SK-N-SH treated with all-trans-retinoic acid at 6 μM for 48 hours (cell line): ENCODE results near the gene MBNL2.

Experiments used
- ATAC-seq: fragments of 200-7000 bp; cut with Tn5 transposase; 3 replicates; pipeline ENCODE4 v1.9.1; 2020; ENCODE audit warnings: mild to moderate bottlenecking, moderate library complexity
- ARNTL ChIP-seq: fragments of 450-650 bp; formaldehyde crosslinking; IDR thresholded peaks from 2 replicates; pipeline ENCODE4 v1.5.0; 2020; ENCODE audit warnings: low read depth, mild to moderate bottlenecking, moderate library complexity, borderline replicate concordance
- CREB5 ChIP-seq: fragments of 250-450 bp; sonication (Bioruptor Pico); IDR thresholded peaks from 2 replicates; pipeline ENCODE4 v1.5.1; 2020; ENCODE audit warnings: low read depth, mild to moderate bottlenecking, moderate library complexity
- CSDC2 ChIP-seq: fragments of 250-450 bp; sonication (Bioruptor Pico); IDR thresholded peaks from 2 replicates; pipeline ENCODE4 v1.5.0; 2020; ENCODE audit warnings: mild to moderate bottlenecking, moderate library complexity
- ESRRG ChIP-seq: fragments of 250-450 bp; sonication (Bioruptor Pico); IDR thresholded peaks from 2 replicates; pipeline ENCODE4 v1.6.1; 2021; ENCODE audit warnings: mild to moderate bottlenecking
- GLIS3 ChIP-seq: fragments of 250-450 bp; sonication (Bioruptor Pico); IDR thresholded peaks from 2 replicates; pipeline ENCODE4 v1.5.0; 2020; ENCODE audit warnings: mild to moderate bottlenecking, moderate library complexity
- OSR1 ChIP-seq: fragments of 250-450 bp; sonication (Bioruptor Pico); IDR thresholded peaks from 2 replicates; pipeline ENCODE4 v1.8.0; 2022; ENCODE audit warnings: moderate library complexity, mild to moderate bottlenecking, inconsistent platforms
- PPARA ChIP-seq: fragments of 250-450 bp; sonication (Bioruptor Pico); IDR thresholded peaks from 2 replicates; pipeline ENCODE4 v1.5.0; 2020; ENCODE audit warnings: mild to moderate bottlenecking, borderline replicate concordance
- RARB ChIP-seq: fragments of 250-450 bp; sonication (Bioruptor Pico); IDR thresholded peaks from 2 replicates; pipeline ENCODE4 v1.8.0; 2021; ENCODE audit warnings: mild to moderate bottlenecking, moderate library complexity
- SNAI2 ChIP-seq: fragments of 250-450 bp; sonication (Bioruptor Pico); IDR thresholded peaks from 2 replicates; pipeline ENCODE4 v1.5.0; 2020; ENCODE audit warnings: mild to moderate bottlenecking, moderate library complexity
- TCF4 ChIP-seq: fragments of 250-450 bp; sonication (Bioruptor Pico); IDR thresholded peaks from 2 replicates; pipeline ENCODE4 v1.8.0; 2021; ENCODE audit warnings: mild to moderate bottlenecking, moderate library complexity, borderline replicate concordance
- TOX ChIP-seq: fragments of 250-450 bp; sonication (Bioruptor Pico); IDR thresholded peaks from 2 replicates; pipeline ENCODE4 v1.8.0; 2021; ENCODE audit warnings: mild to moderate bottlenecking, moderate library complexity, borderline replicate concordance
- TSHZ2 ChIP-seq: fragments of 250-450 bp; sonication (Bioruptor Pico); IDR thresholded peaks from 2 replicates; pipeline ENCODE4 v1.5.0; 2020; ENCODE audit warnings: mild to moderate bottlenecking, moderate library complexity
- ZC3H10 ChIP-seq: fragments of 250-450 bp; sonication (Bioruptor Pico); IDR thresholded peaks from 2 replicates; pipeline ENCODE4 v1.5.1; 2021; ENCODE audit warnings: mild to moderate bottlenecking, moderate library complexity
- ZFP3 ChIP-seq: fragments of 250-450 bp; sonication (Bioruptor Pico); IDR thresholded peaks from 2 replicates; pipeline ENCODE4 v1.5.0; 2020; ENCODE audit warnings: mild to moderate bottlenecking, moderate library complexity
- ZFP30 ChIP-seq: fragments of 450-650 bp; formaldehyde crosslinking; IDR thresholded peaks from 2 replicates; pipeline ENCODE4 v1.5.0; 2022; ENCODE audit warnings: mild to moderate bottlenecking, moderate library complexity
- ZNF565 ChIP-seq: fragments of 450-650 bp; formaldehyde crosslinking; conservative IDR thresholded peaks from 2 replicates; pipeline ENCODE4 v1.5.0; 2020; ENCODE audit warnings: low read depth, mild to moderate bottlenecking, moderate library complexity
- ZNF70 ChIP-seq: fragments of 450-650 bp; formaldehyde crosslinking; IDR thresholded peaks from 2 replicates; pipeline ENCODE4 v1.5.0; 2020; ENCODE audit warnings: mild to moderate bottlenecking, moderate library complexity
- ZNF8 ChIP-seq: fragments of 450-650 bp; formaldehyde crosslinking; IDR thresholded peaks from 2 replicates; pipeline ENCODE4 v1.5.0; 2020; ENCODE audit warnings: mild to moderate bottlenecking, moderate library complexity
- TF ChIP-seq, protein P1 (sequence below): fragments of 250-450 bp; sonication (Bioruptor Pico); IDR thresholded peaks from 2 replicates; pipeline ENCODE4 v1.8.0; 2021; ENCODE audit warnings: low read depth, mild to moderate bottlenecking, moderate library complexity, borderline replicate concordance
- TF ChIP-seq, protein P2 (sequence below): fragments of 250-450 bp; sonication (Bioruptor Pico); IDR thresholded peaks from 2 replicates; pipeline ENCODE4 v1.8.0; 2020; ENCODE audit warnings: mild to moderate bottlenecking, moderate library complexity, borderline replicate concordance
- TF ChIP-seq, protein P3 (sequence below): fragments of 250-450 bp; sonication (Bioruptor Pico); IDR thresholded peaks from 2 replicates; pipeline ENCODE4 v1.5.1; 2021; ENCODE audit warnings: mild to moderate bottlenecking, moderate library complexity

The MBNL2 gene

GRCh38 chr13:97188207-97188606 is 33.9 kb upstream of the MBNL2 start:
- no peak for ATAC-seq
- TF ChIP-seq ZNF70 (no peak), ZFP30 (CRISPR knock-in tag) (no peak), ZNF8 (CRISPR knock-in tag) (no peak), CREB5 (CRISPR knock-in tag) (no peak), TCF4 (CRISPR knock-in tag) (no peak), RARB (CRISPR knock-in tag) (no peak), PPARA (no peak), CSDC2 (CRISPR knock-in tag) (no peak), ARNTL (CRISPR knock-in tag) (no peak), SNAI2 (CRISPR knock-in tag) (no peak)
- TF ChIP-seq, protein P1, sequence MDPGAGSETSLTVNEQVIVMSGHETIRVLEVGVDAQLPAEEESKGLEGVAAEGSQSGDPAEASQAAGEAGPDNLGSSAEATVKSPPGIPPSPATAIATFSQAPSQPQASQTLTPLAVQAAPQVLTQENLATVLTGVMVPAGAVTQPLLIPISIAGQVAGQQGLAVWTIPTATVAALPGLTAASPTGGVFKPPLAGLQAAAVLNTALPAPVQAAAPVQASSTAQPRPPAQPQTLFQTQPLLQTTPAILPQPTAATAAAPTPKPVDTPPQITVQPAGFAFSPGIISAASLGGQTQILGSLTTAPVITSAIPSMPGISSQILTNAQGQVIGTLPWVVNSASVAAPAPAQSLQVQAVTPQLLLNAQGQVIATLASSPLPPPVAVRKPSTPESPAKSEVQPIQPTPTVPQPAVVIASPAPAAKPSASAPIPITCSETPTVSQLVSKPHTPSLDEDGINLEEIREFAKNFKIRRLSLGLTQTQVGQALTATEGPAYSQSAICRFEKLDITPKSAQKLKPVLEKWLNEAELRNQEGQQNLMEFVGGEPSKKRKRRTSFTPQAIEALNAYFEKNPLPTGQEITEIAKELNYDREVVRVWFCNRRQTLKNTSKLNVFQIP (CRISPR knock-in tag): no peak

GRCh38 chr13:97189928-97190327 is 32.2 kb upstream of the MBNL2 start:
- TF ChIP-seq ZNF565 (no peak), CSDC2 (CRISPR knock-in tag) (no peak), RARB (CRISPR knock-in tag) (no peak), ZC3H10 (CRISPR knock-in tag) (no peak), OSR1 (CRISPR knock-in tag) (no peak), ESRRG (CRISPR knock-in tag) (no peak), TSHZ2 (CRISPR knock-in tag) (no peak), ZNF8 (CRISPR knock-in tag) (no peak), ZFP3 (CRISPR knock-in tag) (no peak), ARNTL (CRISPR knock-in tag) (no peak), ZFP30 (CRISPR knock-in tag) (no peak), TCF4 (CRISPR knock-in tag) (no peak), PPARA (no peak), CREB5 (CRISPR knock-in tag) (no peak), GLIS3 (CRISPR knock-in tag) (no peak), TOX (CRISPR knock-in tag) (no peak)
- TF ChIP-seq, protein P2, sequence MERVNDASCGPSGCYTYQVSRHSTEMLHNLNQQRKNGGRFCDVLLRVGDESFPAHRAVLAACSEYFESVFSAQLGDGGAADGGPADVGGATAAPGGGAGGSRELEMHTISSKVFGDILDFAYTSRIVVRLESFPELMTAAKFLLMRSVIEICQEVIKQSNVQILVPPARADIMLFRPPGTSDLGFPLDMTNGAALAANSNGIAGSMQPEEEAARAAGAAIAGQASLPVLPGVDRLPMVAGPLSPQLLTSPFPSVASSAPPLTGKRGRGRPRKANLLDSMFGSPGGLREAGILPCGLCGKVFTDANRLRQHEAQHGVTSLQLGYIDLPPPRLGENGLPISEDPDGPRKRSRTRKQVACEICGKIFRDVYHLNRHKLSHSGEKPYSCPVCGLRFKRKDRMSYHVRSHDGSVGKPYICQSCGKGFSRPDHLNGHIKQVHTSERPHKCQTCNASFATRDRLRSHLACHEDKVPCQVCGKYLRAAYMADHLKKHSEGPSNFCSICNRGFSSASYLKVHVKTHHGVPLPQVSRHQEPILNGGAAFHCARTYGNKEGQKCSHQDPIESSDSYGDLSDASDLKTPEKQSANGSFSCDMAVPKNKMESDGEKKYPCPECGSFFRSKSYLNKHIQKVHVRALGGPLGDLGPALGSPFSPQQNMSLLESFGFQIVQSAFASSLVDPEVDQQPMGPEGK (CRISPR knock-in tag): no peak
- TF ChIP-seq, protein P1 (CRISPR knock-in tag): no peak
- TF ChIP-seq, protein P3, sequence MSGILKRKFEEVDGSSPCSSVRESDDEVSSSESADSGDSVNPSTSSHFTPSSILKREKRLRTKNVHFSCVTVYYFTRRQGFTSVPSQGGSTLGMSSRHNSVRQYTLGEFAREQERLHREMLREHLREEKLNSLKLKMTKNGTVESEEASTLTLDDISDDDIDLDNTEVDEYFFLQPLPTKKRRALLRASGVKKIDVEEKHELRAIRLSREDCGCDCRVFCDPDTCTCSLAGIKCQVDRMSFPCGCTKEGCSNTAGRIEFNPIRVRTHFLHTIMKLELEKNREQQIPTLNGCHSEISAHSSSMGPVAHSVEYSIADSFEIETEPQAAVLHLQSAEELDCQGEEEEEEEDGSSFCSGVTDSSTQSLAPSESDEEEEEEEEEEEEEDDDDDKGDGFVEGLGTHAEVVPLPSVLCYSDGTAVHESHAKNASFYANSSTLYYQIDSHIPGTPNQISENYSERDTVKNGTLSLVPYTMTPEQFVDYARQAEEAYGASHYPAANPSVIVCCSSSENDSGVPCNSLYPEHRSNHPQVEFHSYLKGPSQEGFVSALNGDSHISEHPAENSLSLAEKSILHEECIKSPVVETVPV: no peak
- no peak for ATAC-seq
